Measurements from ENCODE around the gene TRIM52. TPM values are rescaled to one million over a fixed set of nuclear protein-coding genes. Genes with fewer than 3 reads are reported as not detected.
A peak's percentile ranks its signal among the peaks of the same experiment; 100 is the strongest.

The TRIM52 gene
- total and polyA plus RNA-seq, 10 of the 15 experiments (the other 5 are each of a cell fraction or from before 2014, with no cell fraction given) = 1.4 to 24.3 (median 8.1) TPM

DNA sequence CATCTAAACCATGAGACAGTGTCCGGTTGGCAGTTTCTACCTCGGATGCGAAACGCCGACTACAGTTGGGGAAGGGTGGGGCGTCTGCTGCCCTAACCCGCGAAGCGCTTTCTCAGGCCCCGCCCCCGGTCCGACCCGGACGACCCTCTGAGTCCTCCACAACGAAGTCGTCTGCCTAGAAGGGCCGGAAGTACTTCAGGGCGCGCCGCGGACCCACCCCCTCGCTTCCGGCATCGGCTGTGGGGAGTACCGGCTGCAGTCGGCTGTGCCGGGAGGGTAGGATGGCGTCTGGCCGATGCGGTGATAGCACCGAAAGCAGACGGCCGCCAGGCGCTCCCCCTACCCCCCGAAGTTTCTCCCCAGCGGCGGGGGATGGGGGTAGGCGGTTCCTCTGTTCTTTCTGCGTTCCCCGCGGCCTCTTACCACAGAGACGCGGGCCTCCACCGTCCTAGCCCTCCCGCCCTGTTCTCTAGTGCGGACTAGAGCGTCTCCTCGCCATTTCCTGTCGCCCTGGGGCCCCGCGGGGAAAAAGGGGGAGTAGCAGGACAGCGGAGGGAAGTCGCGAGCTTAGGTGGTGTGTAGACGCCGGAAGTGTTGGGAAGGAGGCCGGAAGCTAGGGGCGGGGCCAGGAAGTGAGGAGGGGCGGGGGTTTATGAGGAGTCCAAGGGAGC, 37.8 kb downstream of the TRIM52 start, which contains the start of gene TRIM41:
Gene TRIM41, plus strand, starts transcription at position 224 of the 671 bp plus-strand sequence. CDS start 719 bp downstream, outside the sequence.
- ChIA-PET POLR2A (interaction anchor here (1.3 to 5.1 kb wide), 11 partner anchors 11 to 38 kb away, joined by 5 to 36 read pairs (median 10); partner anchors contain the start of genes RACK1 and TRIM52), CTCF (interaction anchor here (0.6 to 2.6 kb wide), 7 partner anchors 16 to 38 kb away, joined by 3 to 12 read pairs (median 3); no protein-coding TSS in a partner anchor), RAD21 (ENCODE audit: unreplicated experiment) (interaction anchor here (0.6 to 2.6 kb wide), 8 partner anchors 16 to 38 kb away, joined by 3 to 25 read pairs (median 4); no protein-coding TSS in a partner anchor), SMC1A (ENCODE audit: uncharacterized antibody, unreplicated experiment) (interaction anchor here (1.0 to 1.9 kb wide), 11 partner anchors 16 to 53 kb away, joined by 3 to 10 read pairs (median 4); partner anchors contain the start of genes RACK1 and TRIM7)
- H3K4me2 ChIP-seq (ENCODE audit: control insufficient read depth, insufficient read depth) = peak within 1 kb of the TSS; percentile 92
- intact Hi-C loops (cut with micrococcal nuclease; ENCODE audit: unreplicated experiment) (loop anchor here (1.0 to 2.0 kb wide), 2 partner anchors 21 to 38 kb away; partner anchors contain the start of gene TRIM52), in situ Hi-C loops (cut with MboI) (no loop called here)
- H3K9ac ChIP-seq (ENCODE audit: control insufficient read depth, insufficient read depth, low read length) = peak within 1 kb of the TSS; percentile 81
- H3K27ac ChIP-seq (ENCODE audit: control insufficient read depth, insufficient read depth) = peak within 1 kb of the TSS; percentile 95
- no peaks in the 10 kb centered on the region for H4K20me1 ChIP-seq (ENCODE audit: control insufficient read depth, insufficient read depth)
- H2AFZ ChIP-seq (ENCODE audit: control insufficient read depth, low read depth, low read length) = peak within 1 kb of the TSS; percentile 77
- peak; percentile 85 for FAIRE-seq
- no TSS peak for BruUV-seq (replicated peaks)
- no peaks in the 10 kb centered on the region for H3K36me3 ChIP-seq (ENCODE audit: control insufficient read depth in 2 of 2, insufficient read depth in 2 of 2, low read length in 1 of 2)
- H3K9me3 ChIP-seq (replicated peaks; ENCODE audit: control insufficient read depth, insufficient read depth, low read length) = no peaks in the 10 kb centered on the region
- no peaks in the 10 kb centered on the region for H3K27me3 ChIP-seq (replicated peaks in 1 of 2; ENCODE audit: control insufficient read depth in 2 of 2, insufficient read depth in 2 of 2, low read length in 1 of 2)
- ATAC-seq = peak; percentile 77
- H3K4me3 ChIP-seq = peak within 1 kb of the TSS; percentile 98
- DNase-seq (ENCODE audit: low read depth, low spot score) = peak; percentile 94
- WGBS (ENCODE audit: insufficient coverage, insufficient replicate concordance, low lambda C conversion rate, missing lambda C conversion rate) = under 1% methylated on average over 52 of the region's 59 CpGs
- peaks cover 20% of the 10 kb centered on the region for H3K4me1 ChIP-seq (ENCODE audit: control insufficient read depth, insufficient read depth, low read length)
- H3K79me2 ChIP-seq (ENCODE audit: control insufficient read depth, insufficient read depth, low read length) = peaks cover 23% of the 10 kb centered on the region
- TF ChIP-seq FOXK2 (IDR thresholded peaks at IDR 0.05) (peak; percentile 67; the same call in 1 of the 2 replicates), SP1 (IDR thresholded peaks at IDR 0.05; ENCODE audit: low read depth, low read length) (peak; percentile 26), RFX5 (IDR thresholded peaks at IDR 0.05; ENCODE audit: low read depth, low read length) (0 out of 2 replicates have a peak, but pooled peaks have one; percentile 33), NBN (IDR thresholded peaks at IDR 0.05) (peak; percentile 97; the same call in 1 of the 2 replicates), ZNF207 (IDR thresholded peaks at IDR 0.05; ENCODE audit: borderline replicate concordance) (peak; percentile 97), SREBF1 (IDR thresholded peaks at IDR 0.05; ENCODE audit: low read length) (0 out of 2 replicates have a peak, but pooled peaks have one; percentile 7), ZNF274 (IDR thresholded peaks at IDR 0.05; ENCODE audit: insufficient read depth, insufficient read length) (no peak), TBL1XR1 (IDR thresholded peaks at IDR 0.05; ENCODE audit: low read depth, low read length) (peak; percentile 34; the same call in 1 of the 2 replicates), POLR2AphosphoS2 (IDR thresholded peaks at IDR 0.05; ENCODE audit: low read depth, low read length) (peak; percentile 62), USF1 (IDR thresholded peaks at IDR 0.05; ENCODE audit: borderline replicate concordance, extremely low read length, insufficient read depth, low read depth, low read length) (no peak), ESRRA (IDR thresholded peaks at IDR 0.05; ENCODE audit: low read length) (peak; percentile 11; the same call in 1 of the 2 replicates), JUND (IDR thresholded peaks at IDR 0.05; ENCODE audit: low read depth, low read length) (peak; percentile 27; the same call in 1 of the 2 replicates), E2F8 (IDR thresholded peaks at IDR 0.05; ENCODE audit: low read depth, partially characterized antibody) (peak; percentile 93), MTA3 (IDR thresholded peaks at IDR 0.05; ENCODE audit: borderline replicate concordance, low read length) (no peak), NFYA (IDR thresholded peaks at IDR 0.05; ENCODE audit: borderline replicate concordance, low read depth, low read length) (no peak), SRF (IDR thresholded peaks at IDR 0.05; ENCODE audit: low read depth in 2 of 2, low read length in 2 of 2) (0 out of 4 replicates have a peak, but pooled peaks of 1 of the 2 experiments have one; percentile 43), SPI1 (IDR thresholded peaks at IDR 0.05; ENCODE audit: borderline replicate concordance, insufficient read depth, low read depth, low read length) (peak; percentile 66; the same call in 1 of the 2 replicates), RB1 (IDR thresholded peaks at IDR 0.05; ENCODE audit: borderline replicate concordance) (peak; percentile 73; the same call in 1 of the 2 replicates)
- TF ChIP-seq, protein P1, sequence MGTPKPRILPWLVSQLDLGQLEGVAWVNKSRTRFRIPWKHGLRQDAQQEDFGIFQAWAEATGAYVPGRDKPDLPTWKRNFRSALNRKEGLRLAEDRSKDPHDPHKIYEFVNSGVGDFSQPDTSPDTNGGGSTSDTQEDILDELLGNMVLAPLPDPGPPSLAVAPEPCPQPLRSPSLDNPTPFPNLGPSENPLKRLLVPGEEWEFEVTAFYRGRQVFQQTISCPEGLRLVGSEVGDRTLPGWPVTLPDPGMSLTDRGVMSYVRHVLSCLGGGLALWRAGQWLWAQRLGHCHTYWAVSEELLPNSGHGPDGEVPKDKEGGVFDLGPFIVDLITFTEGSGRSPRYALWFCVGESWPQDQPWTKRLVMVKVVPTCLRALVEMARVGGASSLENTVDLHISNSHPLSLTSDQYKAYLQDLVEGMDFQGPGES (IDR thresholded peaks at IDR 0.05) = 0 out of 2 replicates have a peak, but pooled peaks have one; percentile 16

Data from GM12878 (cell line).